GM18870 (cell line): ENCODE results near the gene HLCS.
"Not testable (repeated sequence)": the region's sequence is repeated elsewhere in the genome, so short reads cannot be mapped to it uniquely, and the experiment has no call there.

Experiments
- ATAC-seq: cut with Tn5 transposase; IDR thresholded peaks from one replicate; pipeline ENCODE4 v1.9.1; 2021; ENCODE audit warnings: moderate library complexity; ENCODE audit not compliant: unreplicated experiment

Gene HLCS

GRCh38 chr21:36816561-36817130, 149.8 kb downstream of the HLCS start:
- no peak for ATAC-seq

GRCh38 chr21:36816026-36816425, 150.4 kb downstream of the HLCS start:
- ATAC-seq = not testable (repeated sequence)

DNA sequence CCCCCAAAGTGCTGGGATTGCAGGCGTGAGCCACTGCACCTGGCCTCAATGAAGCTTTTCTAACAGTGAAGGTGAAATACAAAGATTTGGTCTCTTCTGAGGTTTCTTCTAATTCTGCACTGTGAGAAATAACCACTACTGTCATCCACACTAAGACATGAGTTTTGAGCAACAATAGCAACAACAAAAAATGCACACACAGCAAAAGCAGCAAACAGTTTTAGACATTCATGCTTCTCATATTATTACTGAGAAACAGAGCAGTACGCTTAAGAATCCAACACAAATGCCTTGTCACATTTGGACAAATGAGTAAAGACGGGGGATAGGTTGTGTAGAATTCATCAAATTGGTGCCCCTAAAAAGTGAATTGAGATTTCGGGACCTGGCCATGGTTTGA, 151.2 kb downstream of the HLCS start:
- no peak for ATAC-seq

- ATAC-seq = no peak
Measured at GRCh38 chr21:36813052-36813451, 153.4 kb downstream of the HLCS start.

DNA sequence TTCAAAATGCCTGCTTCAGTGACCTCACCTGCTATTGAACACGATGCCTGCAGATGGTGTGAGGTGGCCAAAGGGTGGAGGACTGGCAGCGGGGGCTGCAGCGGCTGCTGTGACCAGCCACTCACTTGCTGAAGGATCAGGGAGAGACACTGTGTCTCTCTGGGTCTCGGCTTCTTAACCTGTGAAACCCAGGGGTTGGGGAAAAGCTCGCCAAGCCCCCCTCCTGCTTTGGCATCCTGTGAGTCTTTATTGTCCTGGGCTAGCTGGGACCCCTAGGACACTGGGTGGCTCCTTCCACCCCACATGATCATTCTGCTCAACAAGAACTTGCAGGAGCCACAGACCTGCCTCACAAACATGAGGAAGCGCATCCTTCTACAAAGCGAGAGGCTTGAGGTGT, 154.7 kb downstream of the HLCS start:
- no peak for ATAC-seq

GRCh38 chr21:36810443-36810842, 156.0 kb downstream of the HLCS start:
- ATAC-seq = no peak

DNA sequence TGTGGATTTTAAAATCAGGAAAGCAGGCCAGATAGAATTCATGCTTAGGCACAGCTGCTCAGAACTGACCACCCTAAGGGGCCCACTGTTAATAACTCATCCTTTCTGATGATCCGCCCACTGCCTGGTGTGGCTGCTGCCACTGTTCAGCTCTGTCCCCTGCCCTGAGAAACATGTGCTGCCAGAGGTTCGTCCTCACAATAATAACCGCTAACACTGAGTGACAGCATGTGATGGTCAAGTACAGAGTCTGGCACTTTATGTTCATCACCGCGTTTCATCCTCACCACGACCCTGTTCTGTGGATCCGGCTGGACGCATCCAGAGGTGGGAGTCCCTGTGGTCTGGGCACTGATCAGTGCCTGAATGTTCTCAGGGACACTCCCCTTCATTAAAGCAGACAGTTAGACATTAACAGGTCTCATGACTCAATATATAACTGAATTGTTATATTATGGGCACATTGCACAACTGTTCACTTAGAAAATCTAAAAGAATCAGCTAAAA, 159.0 kb downstream of the HLCS start:
- ATAC-seq = no peak

DNA sequence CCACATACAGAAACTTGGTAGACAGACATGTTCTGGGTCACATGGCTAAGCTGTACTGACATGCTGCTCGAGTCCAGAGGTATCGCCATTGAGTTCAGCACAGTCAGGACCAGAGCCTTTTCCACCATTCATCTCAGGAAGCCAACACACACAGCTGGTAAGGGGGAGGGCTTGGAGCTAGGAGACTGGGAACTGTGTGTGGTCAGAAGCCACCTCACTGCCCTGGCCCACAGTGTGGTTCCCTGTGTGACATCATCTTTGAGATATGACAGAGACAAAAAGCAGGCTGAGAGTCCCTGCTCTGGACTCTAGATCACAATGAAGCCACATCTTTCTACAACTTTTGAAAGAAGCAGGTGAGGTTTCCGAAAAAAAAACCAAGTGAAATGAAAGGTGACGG, 160.4 kb downstream of the HLCS start:
- ATAC-seq = no peak

DNA sequence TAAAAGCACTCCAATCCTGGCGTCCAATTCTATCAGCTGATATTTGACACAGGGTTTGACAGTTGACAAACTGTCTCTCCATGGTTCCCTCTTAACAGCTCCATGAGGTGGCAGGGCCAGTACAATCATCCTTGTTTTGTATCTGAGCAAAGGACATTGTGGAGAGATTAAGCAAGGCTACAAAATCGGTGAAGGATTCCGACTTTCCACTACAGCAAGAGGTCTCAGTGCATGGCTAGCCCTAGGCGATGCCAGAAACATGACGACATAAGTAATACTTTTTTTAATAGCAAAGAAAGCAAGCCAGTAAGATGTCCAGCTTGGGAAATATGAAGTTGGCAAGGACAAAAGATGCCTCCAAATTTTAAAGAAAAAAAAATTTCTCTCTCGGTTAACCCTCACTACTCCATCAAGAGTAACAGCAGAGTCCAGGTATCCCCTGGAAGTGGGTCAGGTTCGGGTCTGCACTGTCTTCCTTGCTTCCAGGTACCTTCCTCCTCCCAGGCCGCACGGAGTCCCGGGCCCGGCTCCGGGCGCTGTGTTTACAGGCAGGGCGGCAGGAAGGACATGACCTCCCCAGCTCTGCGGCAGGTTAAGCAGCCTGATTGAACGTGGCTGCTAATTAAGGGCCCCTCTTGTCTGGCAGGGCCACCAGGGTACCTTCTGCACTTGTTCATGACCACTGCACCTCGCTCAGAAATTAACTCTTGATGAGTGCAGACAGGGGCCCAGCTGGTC, 161.4 kb downstream of the HLCS start:
- ATAC-seq = no peak

DNA sequence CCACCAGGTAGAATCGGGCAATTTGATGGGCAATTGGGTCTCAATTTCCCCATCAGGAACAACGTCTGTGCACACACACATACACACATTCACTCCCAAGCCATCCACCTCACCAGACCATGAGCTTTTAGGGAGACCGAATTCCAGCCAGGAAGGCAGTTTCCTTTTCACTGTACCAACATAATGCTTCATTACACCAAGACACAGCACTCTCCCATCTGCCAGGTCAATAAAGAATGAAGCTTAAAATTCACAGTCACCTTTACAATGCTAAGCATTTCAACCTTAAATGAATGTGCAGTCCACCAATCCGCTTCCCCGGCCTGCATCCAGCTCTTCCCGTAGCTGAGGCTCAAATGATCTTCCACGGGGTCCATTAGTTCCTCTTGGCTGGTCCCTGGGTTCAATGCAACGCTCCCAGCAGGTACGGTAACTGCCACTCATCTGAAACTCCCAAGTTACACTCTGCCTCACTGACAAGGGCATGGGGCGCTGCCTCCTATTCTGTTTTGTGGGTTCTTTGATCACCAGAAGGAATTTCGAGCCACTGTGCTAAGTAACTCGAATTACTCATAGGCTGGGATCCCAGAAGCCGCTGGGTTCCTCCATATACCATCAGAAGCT, 162.5 kb downstream of the HLCS start:
- ATAC-seq = no peak

DNA sequence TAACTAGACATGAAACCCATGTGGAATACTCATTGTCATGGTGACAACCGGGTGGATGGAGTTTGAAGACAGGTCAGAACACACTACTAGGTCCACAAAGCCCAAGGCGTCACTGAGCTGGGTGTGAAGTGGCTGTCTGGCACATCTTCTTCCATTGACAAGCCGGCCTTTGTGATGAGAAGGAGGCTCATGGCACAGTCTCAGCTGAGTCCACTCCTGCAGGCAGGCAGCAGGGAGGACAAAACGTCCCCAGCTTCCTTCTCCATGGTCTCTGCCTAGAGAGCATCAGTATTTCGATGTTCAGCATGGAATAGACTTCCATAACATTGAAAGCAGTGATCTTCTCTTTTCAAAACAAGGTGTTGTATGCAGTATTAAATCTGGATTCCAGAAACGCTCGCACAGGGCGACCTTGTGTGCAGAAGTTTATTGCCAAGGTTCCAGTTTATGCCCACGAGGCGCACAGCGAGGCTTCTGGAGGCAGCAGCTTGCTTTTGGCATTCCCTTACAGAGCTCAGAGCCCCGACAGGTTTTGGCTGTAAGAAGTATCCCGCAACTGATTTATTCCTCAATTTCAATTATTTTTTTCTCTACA, 163.3 kb downstream of the HLCS start:
- ATAC-seq = no peak

GRCh38 chr21:36800734-36801133, 165.7 kb downstream of the HLCS start:
- no peak for ATAC-seq

DNA sequence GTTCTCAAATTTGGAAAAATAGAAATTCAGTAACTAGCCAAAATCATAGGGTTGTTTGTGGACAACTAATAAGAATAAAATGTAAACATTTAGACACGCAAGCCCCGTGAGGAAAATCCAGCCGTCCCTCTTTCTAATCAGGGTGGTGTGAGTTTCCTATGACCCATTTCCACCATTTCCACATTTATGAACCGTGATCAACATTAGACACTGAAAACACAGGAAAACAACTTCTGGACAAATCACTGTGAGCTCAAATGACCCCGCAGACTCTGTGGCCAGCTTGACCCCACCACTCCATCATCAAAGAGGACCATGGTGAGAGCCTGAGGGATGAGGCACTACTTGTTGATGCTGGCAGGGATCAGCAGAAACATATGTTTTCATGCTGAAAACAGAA, 166.6 kb downstream of the HLCS start:
- ATAC-seq = no peak

DNA sequence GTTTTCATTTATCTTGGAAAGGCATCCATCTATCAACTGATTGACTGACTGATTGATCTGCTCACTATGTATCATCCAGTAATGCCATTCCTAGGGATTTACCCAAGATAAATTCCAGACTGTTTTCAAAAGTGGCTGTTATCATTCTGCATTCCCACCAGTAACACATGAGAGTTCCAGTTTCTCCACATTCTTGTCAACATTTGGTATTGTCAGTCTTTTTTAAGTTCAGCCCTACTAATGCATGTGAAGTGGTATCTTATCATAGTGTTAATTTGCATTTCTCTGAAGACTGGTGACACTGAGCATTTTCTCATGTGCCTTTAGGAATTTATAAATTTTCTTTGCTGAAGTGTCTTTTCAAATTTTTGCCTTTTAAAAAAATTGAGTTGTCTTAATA, 168.0 kb downstream of the HLCS start:
- no peak for ATAC-seq

GRCh38 chr21:36796070-36796469, 170.4 kb downstream of the HLCS start:
- no peak for ATAC-seq

GRCh38 chr21:36792505-36792967, 173.9 kb downstream of the HLCS start:
- no peak for ATAC-seq

DNA sequence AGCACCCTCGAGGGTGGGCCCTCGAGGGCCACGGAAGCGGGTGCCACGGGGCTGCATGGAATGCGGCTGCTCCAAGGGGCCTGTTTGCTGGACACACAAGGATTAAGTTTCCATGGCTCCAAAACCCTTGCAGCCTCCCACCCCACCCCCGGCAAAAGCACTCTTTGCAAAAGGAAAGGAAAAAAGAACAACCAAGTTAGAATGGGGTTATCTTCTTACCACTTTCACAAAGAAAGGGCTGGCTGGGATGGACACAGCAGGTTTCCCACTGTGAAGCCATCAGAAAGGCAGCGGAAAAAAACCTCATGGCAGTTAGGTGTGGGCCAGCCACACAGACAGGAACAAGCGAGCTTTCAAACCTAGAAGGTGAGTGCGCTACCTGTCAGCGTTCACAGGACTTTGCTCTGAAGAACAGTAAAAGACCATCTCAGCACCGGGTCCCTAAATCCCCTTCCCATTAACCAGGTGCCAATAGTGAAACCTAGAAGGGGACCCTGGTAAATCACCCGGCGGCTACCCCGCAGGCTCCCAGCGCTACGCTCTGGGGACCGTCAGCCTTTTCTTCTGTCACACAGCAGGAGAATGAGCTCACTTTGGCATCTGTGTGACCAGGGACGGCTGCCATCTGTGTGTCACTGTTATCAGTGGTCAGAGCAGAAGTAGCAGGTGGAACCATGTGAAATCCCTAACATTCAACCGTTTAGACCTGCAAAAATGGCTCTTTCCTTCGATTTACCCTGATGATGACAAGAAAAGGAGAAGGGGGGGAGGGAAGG, 174.6 kb downstream of the HLCS start:
- no peak for ATAC-seq

DNA sequence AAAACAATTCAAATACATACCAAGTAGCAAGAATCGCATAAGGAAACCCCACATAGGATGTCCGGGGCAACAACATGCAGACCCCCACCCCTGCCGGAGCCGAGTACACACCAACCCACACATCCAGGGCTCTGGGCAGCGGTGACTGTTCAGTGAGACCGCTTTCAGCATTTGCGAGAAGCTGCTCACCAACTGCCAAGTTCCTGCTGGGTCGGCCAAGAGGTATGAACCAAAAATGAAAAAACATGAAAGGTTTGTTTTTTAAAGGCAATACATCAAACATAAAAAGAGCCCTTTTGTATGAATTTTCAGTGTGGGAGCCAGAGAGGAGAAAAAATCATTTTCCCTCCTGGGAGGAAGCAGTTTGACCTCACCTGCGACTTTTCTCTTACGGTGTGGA, 175.3 kb downstream of the HLCS start:
- ATAC-seq = no peak

DNA sequence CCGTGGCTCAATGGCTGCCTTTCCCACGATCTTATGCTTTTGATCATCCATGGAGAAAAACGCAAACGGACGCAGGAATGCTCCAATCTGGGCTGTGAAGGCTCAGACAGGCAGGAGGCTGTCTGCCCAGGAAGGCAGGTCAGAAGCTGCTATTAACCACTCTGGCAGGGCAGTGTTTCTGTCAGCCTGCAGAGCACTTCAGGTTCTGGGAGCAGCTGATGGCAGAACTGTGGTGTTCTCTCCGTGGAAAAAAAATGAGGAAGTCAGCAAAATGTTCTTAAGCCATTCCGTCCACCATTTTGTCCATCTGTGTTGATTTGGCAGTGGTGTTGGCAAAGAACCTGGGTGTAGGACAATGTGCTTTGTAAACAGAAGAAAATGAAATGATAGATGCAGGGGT, 175.9 kb downstream of the HLCS start:
- ATAC-seq = no peak

GRCh38 chr21:36788120-36788638, 178.3 kb downstream of the HLCS start:
- ATAC-seq = no peak

DNA sequence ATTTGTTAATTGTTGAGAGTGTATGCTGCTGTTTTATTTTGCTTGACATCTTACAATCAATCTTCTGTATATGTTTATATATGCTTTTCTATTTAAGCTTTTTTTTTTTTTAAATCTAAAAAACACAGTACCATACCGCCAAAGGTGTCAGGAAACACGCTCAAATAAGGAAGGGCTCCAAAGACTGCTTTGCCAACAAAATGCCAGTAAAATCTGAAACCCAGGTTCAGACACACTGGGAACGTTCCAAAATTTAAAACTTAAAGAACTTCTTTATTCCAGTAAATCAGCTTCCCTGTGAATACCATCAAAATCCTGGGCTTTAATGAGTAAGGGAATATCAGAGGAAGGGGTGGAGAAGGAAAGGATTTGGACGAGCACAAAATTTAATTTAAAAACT, 180.3 kb downstream of the HLCS start:
- no peak for ATAC-seq
